AG10803 (cell line): ENCODE data around the gene SNAP23.
A peak's percentile ranks its signal among the peaks of the same experiment; 100 is the strongest.

Source experiments
- DNase-seq: peaks from one replicate; pipeline ENCODE4 v3.0.0; 2010; ENCODE audit warnings: low read depth
- H3K4me3 ChIP-seq: 2 replicates; pipeline ENCODE4 v1.5.1; 2011; ENCODE audit warnings: mild to moderate bottlenecking, low read length, control low read depth
- CTCF ChIP-seq: conservative IDR thresholded peaks from 2 replicates; pipeline ENCODE4 v1.5.1; 2011; ENCODE audit warnings: mild to moderate bottlenecking, low read length, control low read depth, inconsistent platforms

SNAP23 gene

GRCh38 chr15:42575188-42576039 is 80.0 kb downstream of the SNAP23 start, which contains the start of gene STARD9:
TSS of gene STARD9 (plus strand) at chr15:42575606. CDS start at chr15:42575716, 110 bp downstream.
- TF ChIP-seq CTCF, result peak; percentile 15; the same call in 1 of the 2 replicates
- H3K4me3 ChIP-seq, result peak within 1 kb of the TSS; percentile 86
- DNase-seq, result peak; percentile 98

DNA sequence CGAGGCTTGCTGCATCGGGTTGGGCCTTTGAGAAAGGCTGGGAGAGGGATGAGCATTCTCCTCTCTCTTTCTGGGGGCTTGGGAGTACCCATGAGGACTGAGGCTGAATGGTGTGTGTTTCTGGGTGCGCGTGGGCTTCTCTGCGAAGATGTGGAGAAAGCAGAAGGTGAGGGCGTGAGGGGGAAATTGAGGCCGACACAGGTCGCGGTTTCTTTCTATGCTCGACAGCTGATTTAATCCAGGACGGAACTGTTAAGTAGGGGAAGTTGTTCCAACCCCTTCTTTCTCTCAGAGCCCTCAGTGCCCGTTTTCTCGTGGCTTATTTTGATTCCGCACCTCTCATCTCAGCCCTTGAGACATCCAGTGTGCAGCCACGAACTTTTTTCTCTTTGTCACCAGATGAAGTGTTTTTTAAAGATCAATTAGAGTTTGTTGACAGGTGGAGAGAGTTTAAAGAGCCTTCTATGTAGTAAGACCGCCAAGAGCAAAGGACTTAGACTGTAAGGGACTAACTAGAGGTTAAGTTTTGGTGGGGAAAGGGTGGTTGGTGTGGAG is 80.7 kb downstream of the SNAP23 start:
- no peak for TF ChIP-seq CTCF
- DNase-seq, result no peak
- peak overlapping the region; percentile 86 for H3K4me3 ChIP-seq

DNA sequence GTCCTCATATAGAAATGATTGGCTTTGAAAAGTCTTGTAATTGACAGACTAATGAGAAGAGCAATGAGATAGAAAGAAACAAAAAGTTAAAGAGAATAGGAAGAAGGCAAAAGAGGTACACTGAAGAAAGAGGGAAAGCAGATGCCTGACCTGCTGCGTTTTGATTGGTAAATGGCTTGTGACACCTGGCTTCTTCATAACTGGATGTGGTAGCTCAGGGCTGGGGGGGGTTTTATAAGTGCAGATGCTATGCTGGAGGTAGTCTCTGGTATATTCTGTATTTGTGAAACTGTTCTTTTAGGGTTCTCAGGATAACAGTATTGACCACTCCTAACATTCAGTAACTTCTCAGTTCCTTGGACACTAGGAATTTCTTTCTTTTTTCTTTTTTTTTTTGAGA is 81.3 kb downstream of the SNAP23 start:
- TF ChIP-seq CTCF, result no peak
- no peak for DNase-seq
- peak overlapping the region; percentile 86; the same call in 1 of the 2 replicates for H3K4me3 ChIP-seq

GRCh38 chr15:42577514-42578031 is 82.1 kb downstream of the SNAP23 start:
- H3K4me3 ChIP-seq, result no peak overlapping the region; the same call in 1 of the 2 replicates
- no peak for TF ChIP-seq CTCF
- peak; percentile 82 for DNase-seq

DNA sequence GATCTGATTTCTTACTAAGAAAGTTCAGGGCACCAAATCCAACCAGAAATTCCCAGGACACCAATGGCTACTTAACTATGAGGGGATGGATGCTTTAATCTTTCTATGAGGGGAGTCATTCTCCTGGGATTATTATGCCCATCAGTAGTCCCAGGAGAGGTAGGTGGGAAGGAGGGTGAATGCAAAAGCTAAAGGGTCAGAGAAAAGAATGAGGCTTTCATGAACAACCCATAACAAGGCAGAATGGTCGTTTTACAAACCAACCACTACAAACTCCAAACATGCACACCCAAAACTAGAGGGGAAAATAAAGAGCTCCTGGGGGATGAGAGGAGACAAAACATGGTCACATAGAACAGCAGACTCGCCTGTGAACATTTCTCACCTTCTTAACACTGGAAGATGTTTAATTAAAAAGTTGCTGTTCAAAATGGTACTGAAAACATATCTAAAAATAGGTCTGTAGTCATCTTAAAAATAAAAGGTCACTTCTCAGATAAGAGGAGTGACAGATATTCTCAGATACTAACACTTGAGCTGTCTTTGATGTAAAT is 83.6 kb downstream of the SNAP23 start:
- no peak for DNase-seq
- TF ChIP-seq CTCF, result no peak
- H3K4me3 ChIP-seq, result no peak overlapping the region

- no peak for TF ChIP-seq CTCF
- DNase-seq, result peak; percentile 70
- H3K4me3 ChIP-seq, result peak overlapping the region; percentile 57
Measured at GRCh38 chr15:42581272-42581730, 85.9 kb downstream of the SNAP23 start.
